GM23338 (cell line): ENCODE measurements around the gene VAMP2. TPM values are rescaled to one million over a fixed set of nuclear protein-coding genes. Genes with fewer than 3 reads are reported as not detected.

Experiments
- ATAC-seq: fragments of 200-7000 bp; cut with Tn5 transposase; 3 replicates; pipeline ENCODE4 v1.9.1; 2020
- DNase-seq: peaks from one replicate; pipeline ENCODE4 v3.0.0-alpha.2; 2015; ENCODE audit warnings: low spot score
- H2AFZ ChIP-seq: fragments of 200-600 bp; sonication (generic); 2 replicates; pipeline ENCODE4 v1.8.0; 2016; ENCODE audit warnings: antibody characterized with exemption, mild to moderate bottlenecking, moderate library complexity
- H3F3A ChIP-seq: fragments of 200-600 bp; sonication (generic); replicated peaks from 2 replicates; pipeline ENCODE4 v1.8.0; 2017; ENCODE audit warnings: antibody characterized with exemption, mixed run types, low read depth
- H3K27ac ChIP-seq: fragments of 200-600 bp; sonication (generic); 2 replicates; pipeline ENCODE4 v1.6.1; 2016; ENCODE audit warnings: low read depth
- H3K27me3 ChIP-seq: fragments of 200-600 bp; sonication (generic); 2 replicates; pipeline ENCODE4 v1.8.0; 2016; ENCODE audit warnings: mild to moderate bottlenecking, mixed run types, moderate library complexity; ENCODE audit not compliant: insufficient read depth
- H3K36me3 ChIP-seq: fragments of 200-600 bp; sonication (generic); 2 replicates; pipeline ENCODE4 v1.8.0; 2016; ENCODE audit warnings: mild to moderate bottlenecking; ENCODE audit not compliant: insufficient read depth
- H3K4me1 ChIP-seq: fragments of 200-600 bp; sonication (generic); 2 replicates; pipeline ENCODE4 v1.8.0; 2016; ENCODE audit warnings: mild to moderate bottlenecking, moderate library complexity; ENCODE audit not compliant: insufficient read depth
- H3K4me2 ChIP-seq: fragments of 200-600 bp; sonication (generic); 2 replicates; pipeline ENCODE4 v1.7.1; 2017; ENCODE audit warnings: mixed run types
- H3K4me3 ChIP-seq: fragments of 200-600 bp; sonication (generic); 2 replicates; pipeline ENCODE4 v1.6.1; 2016; ENCODE audit warnings: mixed run types
- H3K79me2 ChIP-seq: fragments of 200-600 bp; sonication (generic); replicated peaks from 2 replicates; pipeline ENCODE4 v1.8.0; 2017; ENCODE audit warnings: mild to moderate bottlenecking; ENCODE audit not compliant: insufficient read depth
- H3K9me2 ChIP-seq: fragments of 200-600 bp; sonication (generic); 2 replicates; pipeline ENCODE4 v1.8.0; 2017; ENCODE audit not compliant: insufficient read depth
- H4K20me1 ChIP-seq: fragments of 200-600 bp; sonication (generic); replicated peaks from 2 replicates; pipeline ENCODE4 v1.8.0; 2017; ENCODE audit warnings: mild to moderate bottlenecking; ENCODE audit not compliant: insufficient read depth
- H3K27ac Mint-ChIP-seq: 2 replicates; pipeline ENCODE4 v1.8.0; 2020; ENCODE audit warnings: inconsistent platforms, mild to moderate bottlenecking, moderate library complexity, mixed read lengths
- H3K27me3 Mint-ChIP-seq: 3 replicates; pipeline ENCODE4 v1.8.0; 2022; ENCODE audit warnings: low read depth, mild to moderate bottlenecking, moderate library complexity, mixed read lengths, inconsistent platforms; ENCODE audit not compliant: insufficient read depth, poor library complexity
- H3K36me3 Mint-ChIP-seq: 3 replicates; pipeline ENCODE4 v1.8.0; 2021; ENCODE audit warnings: low read depth, mild to moderate bottlenecking, inconsistent platforms, moderate library complexity, mixed read lengths
- H3K4me1 Mint-ChIP-seq: 3 replicates; pipeline ENCODE4 v1.8.0; 2020; ENCODE audit warnings: mild to moderate bottlenecking, inconsistent platforms, mixed read lengths
- H3K4me3 Mint-ChIP-seq: 3 replicates; pipeline ENCODE4 v1.8.0; 2021; ENCODE audit warnings: moderate library complexity, mild to moderate bottlenecking, inconsistent platforms, mixed read lengths
- H3K9me3 Mint-ChIP-seq: 3 replicates; pipeline ENCODE4 v1.8.0; 2020; ENCODE audit warnings: moderate library complexity, mild to moderate bottlenecking, inconsistent platforms, mixed read lengths
- EZH2 ChIP-seq: fragments of 200-600 bp; sonication (generic); IDR thresholded peaks from one replicate; pipeline ENCODE4 v1.8.0; 2017; ENCODE audit warnings: antibody characterized with exemption, mild to moderate bottlenecking, low read depth; ENCODE audit not compliant: unreplicated experiment
- EZH2phosphoT487 ChIP-seq: fragments of 200-600 bp; sonication (generic); IDR thresholded peaks from one replicate; pipeline ENCODE4 v1.8.1; 2018; ENCODE audit warnings: antibody characterized with exemption; ENCODE audit not compliant: unreplicated experiment
- NANOG ChIP-seq: IDR thresholded peaks from 2 replicates; pipeline ENCODE4 v1.6.1; 2016; ENCODE audit warnings: antibody characterized with exemption, borderline replicate concordance
- POLR2AphosphoS5 ChIP-seq: IDR thresholded peaks from 2 replicates; pipeline ENCODE4 v1.6.1; 2016; ENCODE audit warnings: antibody characterized with exemption, low read depth
- REST ChIP-seq: IDR thresholded peaks from one replicate; pipeline ENCODE4 v1.6.1; 2018; ENCODE audit warnings: antibody characterized with exemption; ENCODE audit not compliant: unreplicated experiment
- polyA plus RNA-seq: library from polyadenylated mRNA; unstranded; fragments of >200 nt; fragmentation: Nextera tagmentation; extraction: Ambion mirVana; gene quantifications from 2 replicates; pipeline ENCODE4 v1.2.1, GENCODE V29; 2016
- total RNA-seq: library from RNA; depleted of rRNA; stranded (reverse); fragments of >200 nt; shearing (Covaris generic); gene quantifications from 2 replicates; pipeline ENCODE4 v1.2.3, GENCODE V29; 2014

VAMP2 gene
- total and polyA plus RNA-seq, 2 experiments from 2014 or later, result 6.9 to 32.3 TPM

DNA sequence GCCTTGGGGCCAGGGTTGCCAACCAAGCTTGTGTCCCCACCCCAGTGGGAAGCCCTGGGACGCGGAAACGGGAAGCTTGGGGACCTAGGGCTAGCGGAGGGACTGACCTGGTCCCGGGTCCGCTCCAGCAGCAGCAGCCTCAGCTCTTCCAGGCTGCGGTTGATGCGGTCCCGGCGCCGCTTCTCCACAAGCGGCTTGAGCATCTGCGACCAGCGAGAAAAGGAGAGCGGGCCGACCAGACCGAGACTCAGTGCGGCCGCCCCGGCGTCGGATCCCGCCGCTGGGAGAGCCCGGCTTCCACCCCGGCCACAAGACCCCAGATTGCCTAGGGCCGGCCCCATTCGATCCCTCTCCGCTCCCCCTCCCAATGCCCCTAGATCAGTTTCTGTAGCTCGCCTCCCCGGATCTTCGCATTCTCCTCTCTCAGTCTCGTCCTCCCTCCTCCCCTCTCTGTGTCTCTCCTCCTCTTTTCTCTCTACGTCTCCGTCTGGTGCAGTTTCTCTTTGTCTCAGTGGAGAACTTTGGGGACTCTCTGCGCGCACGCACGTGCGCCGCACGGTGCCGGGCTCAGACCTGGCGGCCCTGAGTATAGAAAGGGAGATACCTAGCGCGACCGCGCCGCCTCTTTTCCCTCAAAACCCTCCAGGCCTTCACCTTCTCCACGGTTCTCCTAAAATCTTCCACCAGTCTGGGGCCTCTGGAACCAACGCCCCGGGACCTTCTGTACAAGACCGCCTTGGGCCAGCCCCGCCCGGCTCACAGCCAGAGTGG is 39.6 kb downstream of the VAMP2 start:
- H3K27me3 ChIP-seq, result peaks cover 68% of the 10 kb centered on the region
- peaks cover 24% of the 10 kb centered on the region for H3K9me3 Mint-ChIP-seq
- peaks cover 13% of the 10 kb centered on the region for H3K36me3 Mint-ChIP-seq
- peak overlapping the region; percentile 83 for H3K4me3 Mint-ChIP-seq
- peaks cover 6% of the 10 kb centered on the region; the same call in 1 of the 2 replicates for H4K20me1 ChIP-seq
- TF ChIP-seq EZH2, result peak; percentile 87
- TF ChIP-seq EZH2phosphoT487, result no peak
- no peaks in the 10 kb centered on the region for H3K79me2 ChIP-seq
- H3K4me2 ChIP-seq, result peak overlapping the region; percentile 94
- H2AFZ ChIP-seq, result peak overlapping the region; percentile 67; the same call in 1 of the 2 replicates
- peaks cover 32% of the 10 kb centered on the region for H3K4me1 Mint-ChIP-seq
- DNase-seq (peak; percentile 44), ATAC-seq (no peak)
- no peak overlapping the region for H3K27ac Mint-ChIP-seq
- peaks cover 26% of the 10 kb centered on the region for H3K4me1 ChIP-seq
- peaks cover 22% of the 10 kb centered on the region for H3F3A ChIP-seq
- H3K9me2 ChIP-seq, result no peaks in the 10 kb centered on the region
- H3K4me3 ChIP-seq, result peak overlapping the region; percentile 66
- peaks cover 89% of the 10 kb centered on the region for H3K27me3 Mint-ChIP-seq
- no peak overlapping the region for H3K27ac ChIP-seq
- no peaks in the 10 kb centered on the region for H3K36me3 ChIP-seq

GRCh38 chr17:8122422-8122923 is 40.3 kb downstream of the VAMP2 start:
- peaks cover 6% of the 10 kb centered on the region; the same call in 1 of the 2 replicates for H4K20me1 ChIP-seq
- DNase-seq (peak; percentile 91), ATAC-seq (no peak)
- H3K4me1 ChIP-seq, result peaks cover 26% of the 10 kb centered on the region
- Mint-ChIP-seq H3K4me3 (peak overlapping the region; percentile 83), H3K4me1 (peaks cover 32% of the 10 kb centered on the region), H3K27me3 (peaks cover 89% of the 10 kb centered on the region), H3K27ac (no peak overlapping the region), H3K9me3 (peaks cover 24% of the 10 kb centered on the region), H3K36me3 (peaks cover 13% of the 10 kb centered on the region)
- no peaks in the 10 kb centered on the region for H3K36me3 ChIP-seq
- TF ChIP-seq EZH2, result peak; percentile 46
- peak; percentile 64 for TF ChIP-seq POLR2AphosphoS5
- TF ChIP-seq REST, result no peak
- TF ChIP-seq NANOG, result no peak
- H3F3A ChIP-seq, result peaks cover 23% of the 10 kb centered on the region
- H3K4me2 ChIP-seq, result peak overlapping the region; percentile 94
- H3K9me2 ChIP-seq, result no peaks in the 10 kb centered on the region
- peaks cover 68% of the 10 kb centered on the region for H3K27me3 ChIP-seq
- peak overlapping the region; percentile 66 for H3K4me3 ChIP-seq
- H3K27ac ChIP-seq, result no peak overlapping the region
- no peaks in the 10 kb centered on the region for H3K79me2 ChIP-seq
- H2AFZ ChIP-seq, result 0 out of 2 replicates have a peak overlapping the region, but pooled peaks have one; percentile 63
